ENCODE results near the gene ZNF132.

Gene ZNF132

DNA sequence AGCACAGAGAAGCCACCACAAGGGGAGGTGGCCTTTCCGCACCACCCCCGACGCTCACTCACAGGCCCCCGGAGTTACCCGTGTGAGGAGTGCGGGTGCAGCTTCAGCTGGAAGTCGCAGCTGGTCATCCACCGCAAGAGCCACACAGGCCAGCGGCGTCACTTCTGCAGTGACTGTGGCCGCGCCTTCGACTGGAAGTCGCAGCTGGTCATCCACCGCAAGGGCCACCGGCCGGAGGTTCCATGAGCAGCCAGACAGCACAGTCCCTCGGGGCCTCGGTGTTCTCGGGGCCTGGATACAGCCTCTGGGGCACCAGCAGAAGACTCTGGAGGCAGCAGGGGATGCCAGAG is 40.5 kb upstream of the ZNF132 start:
- no peak for TF ChIP-seq SUZ12 (IDR thresholded peaks at IDR 0.05)
- no peak for TF ChIP-seq NFRKB (IDR thresholded peaks at IDR 0.05)
- no peak for TF ChIP-seq TARDBP (IDR thresholded peaks at IDR 0.05)
- TF ChIP-seq L3MBTL2 (conservative IDR thresholded peaks at IDR 0.05): no peak
- TF ChIP-seq FOXA1 (IDR thresholded peaks at IDR 0.05): no peak
- TF ChIP-seq HDGF (IDR thresholded peaks at IDR 0.05; ENCODE audit: borderline replicate concordance): no peak
- no peak for TF ChIP-seq ARNT (IDR thresholded peaks at IDR 0.05)
- no peak for TF ChIP-seq FOXM1 (IDR thresholded peaks at IDR 0.05; ENCODE audit: borderline replicate concordance)
- TF ChIP-seq SP1 (IDR thresholded peaks at IDR 0.05): no peak
- TF ChIP-seq ZNF384 (IDR thresholded peaks at IDR 0.05): no peak
- no peak for TF ChIP-seq BHLHE40 (IDR thresholded peaks at IDR 0.05; ENCODE audit: borderline replicate concordance)
- ChIA-PET CTCF (no interaction called here), POLR2A (no interaction called here)
- DNase-seq (ENCODE audit: extremely low spot score): no peak

DNA sequence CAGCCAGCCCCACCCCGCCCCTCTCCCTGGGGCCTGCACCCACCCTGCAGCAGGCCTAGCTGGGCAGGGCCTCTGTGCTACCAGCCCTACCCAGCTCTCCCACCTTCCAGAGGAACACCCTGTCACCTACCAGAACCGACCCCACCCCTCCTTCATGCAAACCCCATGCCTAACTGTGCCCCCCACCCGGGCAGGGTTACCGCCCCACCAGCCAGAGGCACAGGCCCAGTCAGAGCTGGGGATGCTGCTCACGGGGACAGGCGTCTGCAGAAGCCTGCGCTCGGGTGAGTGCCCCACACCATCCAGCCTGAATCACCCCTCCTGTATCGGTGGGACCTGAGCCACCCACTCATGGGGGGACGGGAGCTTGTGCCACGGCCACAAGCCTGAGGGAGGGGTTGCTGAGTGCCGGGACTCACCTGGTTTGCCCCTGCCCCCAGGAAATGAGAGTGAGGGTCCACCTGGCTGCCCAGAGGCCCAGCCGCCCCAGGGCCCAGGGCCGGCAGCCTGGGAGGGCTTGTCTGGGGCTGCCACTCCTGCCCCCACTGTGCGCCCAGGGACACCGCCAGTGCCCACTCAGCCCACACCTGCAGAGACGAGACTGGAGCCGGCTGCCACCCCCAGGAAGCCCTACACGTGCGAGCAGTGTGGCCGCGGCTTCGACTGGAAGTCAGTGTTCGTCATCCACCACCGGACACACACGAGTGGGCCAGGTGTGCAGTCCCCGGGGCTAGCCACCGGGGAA is 40.0 kb upstream of the ZNF132 start:
- DNase-seq (ENCODE audit: extremely low spot score): no peak
- ChIA-PET POLR2A (no interaction called here), CTCF (no interaction called here)
- TF ChIP-seq L3MBTL2 (conservative IDR thresholded peaks at IDR 0.05) (no peak), FOXA1 (IDR thresholded peaks at IDR 0.05) (no peak), SP1 (IDR thresholded peaks at IDR 0.05) (no peak), ARNT (IDR thresholded peaks at IDR 0.05) (no peak), HDGF (IDR thresholded peaks at IDR 0.05; ENCODE audit: borderline replicate concordance) (no peak), TARDBP (IDR thresholded peaks at IDR 0.05) (no peak), ZNF384 (IDR thresholded peaks at IDR 0.05) (no peak)

DNA sequence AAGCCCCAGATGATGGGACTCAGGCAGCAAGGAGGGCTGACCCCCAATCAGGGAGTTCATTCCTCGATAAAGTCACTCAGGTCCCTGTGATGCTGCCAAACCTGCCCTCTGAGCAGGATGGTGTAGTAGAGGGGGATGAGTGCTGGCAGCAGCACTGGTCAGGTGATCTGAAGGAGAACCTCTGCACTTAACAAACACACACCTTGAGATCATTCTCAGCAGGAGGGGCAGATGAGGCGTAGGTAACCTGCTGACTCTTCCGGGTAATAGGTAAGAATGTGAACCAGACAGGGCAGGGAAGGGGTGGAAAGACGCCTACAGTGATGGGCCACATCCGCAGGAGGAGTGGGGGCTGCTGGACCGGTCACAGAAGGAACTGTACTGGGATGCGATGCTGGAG is 39.4 kb upstream of the ZNF132 start:
- ChIA-PET CTCF (interaction anchor here (1.1 kb wide), 1 partner anchor 40 kb away, joined by 3 read pairs; the partner anchor contains the start of gene ZBTB45), POLR2A (interaction anchor here (1.4 kb wide), 1 partner anchor 117 kb away, joined by 4 read pairs; the partner anchor contains the start of gene ZNF497)
- TF ChIP-seq FOXM1 (IDR thresholded peaks at IDR 0.05; ENCODE audit: borderline replicate concordance): no peak
- no peak for TF ChIP-seq FOXK2 (IDR thresholded peaks at IDR 0.05)
- no peak for TF ChIP-seq NFRKB (IDR thresholded peaks at IDR 0.05)
- TF ChIP-seq SUZ12 (IDR thresholded peaks at IDR 0.05): no peak
- no peak for TF ChIP-seq FOXA1 (IDR thresholded peaks at IDR 0.05)
- no peak for TF ChIP-seq L3MBTL2 (conservative IDR thresholded peaks at IDR 0.05)
- TF ChIP-seq ELF4 (IDR thresholded peaks at IDR 0.05): no peak
- TF ChIP-seq SP1 (IDR thresholded peaks at IDR 0.05): no peak
- no peak for TF ChIP-seq TARDBP (IDR thresholded peaks at IDR 0.05)
- no peak for TF ChIP-seq HDGF (IDR thresholded peaks at IDR 0.05; ENCODE audit: borderline replicate concordance)
- DNase-seq (ENCODE audit: extremely low spot score): no peak

DNA sequence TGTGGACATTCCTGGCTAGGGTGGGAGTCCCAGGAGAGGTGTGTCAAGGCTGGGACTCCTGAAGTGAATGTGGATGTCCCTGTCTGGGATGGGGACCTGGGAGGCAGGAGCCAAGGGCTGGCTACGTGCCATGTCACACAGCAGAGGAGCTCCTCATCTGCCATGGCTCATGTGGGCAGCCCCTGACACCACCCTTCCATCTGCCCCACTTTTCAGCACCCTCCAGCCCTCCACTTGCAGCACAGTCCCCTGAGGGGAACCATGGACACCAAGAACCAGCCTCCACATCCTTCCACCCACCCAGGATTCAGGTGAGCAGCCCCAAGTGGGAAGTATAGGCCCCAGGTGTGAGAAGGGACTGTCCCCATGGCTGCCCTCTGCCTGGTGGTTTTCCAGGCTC is 37.9 kb upstream of the ZNF132 start:
- CTCF ChIA-PET: interaction anchor here (1.1 kb wide), 1 partner anchor 41 kb away, joined by 3 read pairs; the partner anchor contains the start of gene ZBTB45
- TF ChIP-seq ELF4 (IDR thresholded peaks at IDR 0.05): no peak
- TF ChIP-seq ARNT (IDR thresholded peaks at IDR 0.05): no peak
- TF ChIP-seq SP1 (IDR thresholded peaks at IDR 0.05): no peak
- TF ChIP-seq HDGF (IDR thresholded peaks at IDR 0.05; ENCODE audit: borderline replicate concordance): no peak
- no peak for TF ChIP-seq BHLHE40 (IDR thresholded peaks at IDR 0.05; ENCODE audit: borderline replicate concordance)
- TF ChIP-seq CTBP1 (IDR thresholded peaks at IDR 0.05; ENCODE audit: borderline replicate concordance): no peak
- no peak for TF ChIP-seq NFRKB (IDR thresholded peaks at IDR 0.05)
- TF ChIP-seq L3MBTL2 (conservative IDR thresholded peaks at IDR 0.05): no peak
- TF ChIP-seq SUZ12 (IDR thresholded peaks at IDR 0.05): no peak
- DNase-seq (ENCODE audit: extremely low spot score): no peak
- POLR2A ChIA-PET: no interaction called here

DNA sequence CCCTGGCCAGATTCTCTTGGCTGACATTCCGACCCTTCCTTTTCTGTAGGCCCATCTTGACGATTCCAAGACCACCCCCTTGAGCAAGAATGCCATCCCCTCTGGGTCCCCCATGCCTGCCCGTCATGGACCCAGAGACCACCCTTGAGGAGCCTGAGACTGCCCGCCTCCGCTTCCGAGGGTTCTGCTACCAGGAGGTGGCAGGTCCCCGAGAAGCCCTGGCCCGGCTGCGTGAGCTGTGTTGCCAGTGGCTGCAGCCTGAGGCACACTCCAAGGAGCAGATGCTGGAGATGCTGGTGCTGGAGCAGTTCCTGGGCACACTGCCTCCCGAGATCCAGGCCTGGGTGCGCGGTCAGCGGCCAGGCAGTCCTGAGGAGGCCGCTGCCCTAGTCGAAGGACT is 37.2 kb upstream of the ZNF132 start:
- DNase-seq (ENCODE audit: extremely low spot score): no peak
- CTCF ChIA-PET: no interaction called here
- POLR2A ChIA-PET: interaction anchor here (0.9 to 2.5 kb wide), 2 partner anchors 42 to 150 kb away, joined by 3 to 14 read pairs; partner anchors contain the start of genes ZBTB45 and ZSCAN22
- TF ChIP-seq FOXA1 (IDR thresholded peaks at IDR 0.05) (no peak), L3MBTL2 (conservative IDR thresholded peaks at IDR 0.05) (no peak), FOXM1 (IDR thresholded peaks at IDR 0.05; ENCODE audit: borderline replicate concordance) (no peak), SP1 (IDR thresholded peaks at IDR 0.05) (no peak), NFRKB (IDR thresholded peaks at IDR 0.05) (no peak), TARDBP (IDR thresholded peaks at IDR 0.05) (no peak), HDGF (IDR thresholded peaks at IDR 0.05; ENCODE audit: borderline replicate concordance) (no peak), FOXK2 (IDR thresholded peaks at IDR 0.05) (no peak), ELF4 (IDR thresholded peaks at IDR 0.05) (no peak), SUZ12 (IDR thresholded peaks at IDR 0.05) (no peak), ARNT (IDR thresholded peaks at IDR 0.05) (no peak), LEF1 (IDR thresholded peaks at IDR 0.05; ENCODE audit: borderline replicate concordance) (no peak), BHLHE40 (IDR thresholded peaks at IDR 0.05; ENCODE audit: borderline replicate concordance) (no peak), ZNF384 (IDR thresholded peaks at IDR 0.05) (no peak), CTBP1 (IDR thresholded peaks at IDR 0.05; ENCODE audit: borderline replicate concordance) (no peak)
- TF ChIP-seq, protein P1, sequence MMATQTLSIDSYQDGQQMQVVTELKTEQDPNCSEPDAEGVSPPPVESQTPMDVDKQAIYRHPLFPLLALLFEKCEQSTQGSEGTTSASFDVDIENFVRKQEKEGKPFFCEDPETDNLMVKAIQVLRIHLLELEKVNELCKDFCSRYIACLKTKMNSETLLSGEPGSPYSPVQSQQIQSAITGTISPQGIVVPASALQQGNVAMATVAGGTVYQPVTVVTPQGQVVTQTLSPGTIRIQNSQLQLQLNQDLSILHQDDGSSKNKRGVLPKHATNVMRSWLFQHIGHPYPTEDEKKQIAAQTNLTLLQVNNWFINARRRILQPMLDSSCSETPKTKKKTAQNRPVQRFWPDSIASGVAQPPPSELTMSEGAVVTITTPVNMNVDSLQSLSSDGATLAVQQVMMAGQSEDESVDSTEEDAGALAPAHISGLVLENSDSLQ (IDR thresholded peaks at IDR 0.05): no peak

DNA sequence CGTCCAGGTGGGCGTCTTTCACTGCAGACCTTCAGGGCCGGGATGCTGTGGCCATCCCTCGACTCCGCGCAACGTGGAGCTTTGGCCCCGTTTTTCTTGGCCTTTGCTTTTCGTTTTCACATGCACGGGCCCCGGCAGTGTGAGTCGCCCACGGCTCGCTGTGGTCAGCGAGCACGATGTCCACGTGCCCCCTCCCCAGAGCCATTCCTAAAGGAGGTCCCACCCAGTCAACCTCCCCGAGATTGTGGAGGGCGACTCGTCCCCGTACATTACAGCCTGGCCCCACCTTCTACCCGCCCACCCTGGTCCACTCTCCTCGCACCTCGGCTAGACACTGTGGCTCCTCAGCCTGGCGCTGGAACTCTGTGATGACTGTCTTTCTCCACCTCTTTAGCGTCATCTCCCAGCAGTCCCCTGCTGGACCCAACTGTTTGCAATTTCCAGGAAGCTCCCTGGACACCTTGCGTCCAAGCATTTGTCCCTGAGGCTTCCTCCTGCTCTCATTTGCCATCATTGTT is 36.6 kb upstream of the ZNF132 start:
- CTCF ChIA-PET: no interaction called here
- DNase-seq (ENCODE audit: extremely low spot score): no peak

More for the DNA sequence above, 36.6 kb upstream of the ZNF132 start:
- peak; percentile 42; the same call in 1 of the 2 replicates for TF ChIP-seq L3MBTL2 (conservative IDR thresholded peaks at IDR 0.05)
- no peak for TF ChIP-seq ELF4 (IDR thresholded peaks at IDR 0.05)
- POLR2A ChIA-PET: interaction anchor here (0.9 to 2.5 kb wide), 4 partner anchors 10 to 150 kb away, joined by 3 to 14 read pairs (median 4); partner anchors contain the start of genes ZBTB45, ZNF324, ZNF324B and ZSCAN22
